CD4-positive, alpha-beta T cell (primary cell): ENCODE data around the gene ADAMTS17. TPM values are rescaled to one million over a fixed set of nuclear protein-coding genes. Genes with fewer than 3 reads are reported as not detected.

Experiments
- ATAC-seq: fragments of 200-7000 bp; cut with Tn5 transposase; one replicate; pipeline ENCODE4 v1.10.0; 2022; ENCODE audit warnings: mild to moderate bottlenecking; ENCODE audit not compliant: poor library complexity
- CTCF ChIA-PET: fragments of 350-600 bp; sonication (Branson Sonifier 250); formaldehyde crosslinking; loops from one replicate; lab custom pipeline; 2021; ENCODE audit warnings: antibody characterized with exemption, inconsistent platforms; lab: Charles Lee
- POLR2A ChIA-PET: fragments of 350-600 bp; sonication (Branson Sonifier 250); formaldehyde crosslinking; loops from one replicate; lab custom pipeline; 2021; ENCODE audit warnings: antibody characterized with exemption, inconsistent platforms; lab: Charles Lee
- DNase-seq, 14 experiments: peaks; one replicate each; pipeline ENCODE4 v3.0.0-alpha.2; 2013 to 2020; ENCODE audit warnings: mixed read lengths in 2 of 14
- H3K27ac ChIP-seq, 2 donors: one replicate each; pipeline versions ENCODE4 v1.5.1 to v1.7.0; 2013; ENCODE audit warnings: low read length in 2 of 2, low read depth in 1 of 2, mild to moderate bottlenecking in 1 of 2
- H3K27me3 ChIP-seq, 2 experiments: 1 replicate in 1 of 2; 2 replicates in 1 of 2; pipeline versions ENCODE4 v1.6.1 to v1.7.0; 2013; ENCODE audit warnings: low read length in 2 of 2, control low read depth in 1 of 2, mild to moderate bottlenecking in 1 of 2, moderate library complexity in 1 of 2; ENCODE audit not compliant: insufficient read depth in 2 of 2, control insufficient read depth in 1 of 2
- H3K36me3 ChIP-seq: one replicate; pipeline ENCODE4 v1.6.1; 2013; ENCODE audit warnings: low read length, control low read depth; ENCODE audit not compliant: insufficient read depth
- H3K4me1 ChIP-seq: one replicate; pipeline ENCODE4 v1.6.1; 2013; ENCODE audit warnings: low read length, control low read depth; ENCODE audit not compliant: insufficient read depth
- H3K4me3 ChIP-seq: one replicate; pipeline ENCODE4 v1.5.1; 2013; ENCODE audit warnings: mild to moderate bottlenecking, low read length, moderate library complexity
- H3K9me3 ChIP-seq, 2 experiments: 1 replicate in 1 of 2; 2 replicates in 1 of 2; pipeline versions ENCODE4 v1.6.1 to v1.7.0; 2013; ENCODE audit warnings: low read length in 2 of 2, mild to moderate bottlenecking in 2 of 2, control low read depth in 1 of 2, moderate library complexity in 1 of 2; ENCODE audit not compliant: control insufficient read depth in 1 of 2, insufficient read depth in 1 of 2
- H3K27ac Mint-ChIP-seq: one replicate; pipeline ENCODE4 v1.8.0; 2020; ENCODE audit warnings: mixed read lengths
- H3K27me3 Mint-ChIP-seq: one replicate; pipeline ENCODE4 v1.8.0; 2021; ENCODE audit warnings: mixed read lengths
- H3K36me3 Mint-ChIP-seq: one replicate; pipeline ENCODE4 v1.8.0; 2021; ENCODE audit warnings: low read depth, mixed read lengths
- H3K4me1 Mint-ChIP-seq: one replicate; pipeline ENCODE4 v1.8.0; 2021; ENCODE audit warnings: low read depth, mixed read lengths
- H3K4me3 Mint-ChIP-seq: one replicate; pipeline ENCODE4 v1.8.0; 2020; ENCODE audit warnings: mild to moderate bottlenecking, mixed read lengths
- H3K9me3 Mint-ChIP-seq: one replicate; pipeline ENCODE4 v1.8.0; 2020; ENCODE audit warnings: mixed read lengths
- intact Hi-C, 2 experiments: fragments of 100-400 bp; cut with DNase I in 1 of 2; cut with micrococcal nuclease in 1 of 2; formaldehyde crosslinking; loops; one replicate each; pipeline versions ENCODE4 v1.15.1 to v1.9.0; 2023 to 2025; cut with DNase I, micrococcal nuclease
- total RNA-seq, 174 experiments: library from RNA in 2 of 174; stranded (reverse) in 2 of 174; gene quantifications; one replicate each; pipeline ENCODE4 v1.2.3 and lab custom pipeline; 2021 to 2026
- TF ChIP-seq, protein P1 (sequence below): fragments of 200-600 bp; IDR thresholded peaks from one replicate; pipeline ENCODE4 v1.8.0; 2022; ENCODE audit warnings: antibody characterized with exemption, mild to moderate bottlenecking

Gene ADAMTS17
- total RNA-seq, 2 experiments from 2014 or later, result 9.9 to 13.2 TPM

DNA sequence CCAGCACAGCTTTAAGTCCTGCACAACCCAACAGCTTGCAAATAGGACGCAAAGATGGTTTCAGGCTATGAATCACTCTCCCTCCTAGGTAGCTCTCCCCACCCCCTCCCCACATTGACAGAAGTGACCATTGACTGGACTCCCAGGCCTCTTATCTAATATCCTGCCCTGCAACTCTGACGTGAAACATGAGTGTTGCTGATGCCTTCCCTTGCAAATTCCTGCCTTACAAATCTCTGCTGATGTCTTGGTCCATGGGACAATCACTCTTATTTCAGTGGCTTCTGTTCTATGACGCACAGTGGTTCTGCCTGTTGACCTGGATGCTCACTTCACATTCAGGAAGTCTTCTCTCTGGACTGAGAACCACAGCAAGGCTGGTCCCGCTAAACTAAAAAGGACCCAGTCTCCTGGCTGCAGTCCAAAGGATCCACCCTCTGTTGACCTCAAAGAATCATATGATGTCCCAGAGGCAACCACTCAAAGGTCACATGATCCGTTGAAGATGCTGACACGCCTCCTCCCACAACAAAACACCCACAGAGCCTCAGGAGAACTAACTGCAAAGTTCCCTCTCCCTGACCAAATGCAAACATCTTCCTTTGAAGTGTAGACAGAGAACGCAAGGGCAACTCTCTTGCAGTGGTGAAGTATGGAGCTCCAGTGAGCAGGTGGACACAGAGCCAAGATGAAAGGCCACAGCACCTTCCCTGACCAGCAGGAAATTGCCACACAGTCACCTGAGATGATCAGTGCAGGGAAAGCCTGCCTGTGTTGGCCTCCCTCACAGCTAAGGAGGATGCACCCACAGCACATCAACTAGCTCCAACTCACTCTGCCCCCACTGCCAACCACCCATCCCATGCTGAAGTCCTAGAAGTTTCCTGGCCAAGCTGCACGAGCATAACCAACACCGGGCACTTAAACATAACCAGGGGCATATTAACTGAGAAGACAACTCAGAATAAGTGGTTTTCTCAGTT is 112.3 kb downstream of the ADAMTS17 start:
- Mint-ChIP-seq H3K9me3 (no peaks in the 10 kb centered on the region), H3K27me3 (no peaks in the 10 kb centered on the region), H3K36me3 (no peaks in the 10 kb centered on the region), H3K4me3 (peak overlapping the region; percentile 4), H3K27ac (peak overlapping the region; percentile 2), H3K4me1 (peaks cover 24% of the 10 kb centered on the region)
- ChIA-PET CTCF (no interaction called here), POLR2A (interaction anchor here (0.7 to 1.1 kb wide), 3 partner anchors 101 to 109 kb away, joined by 3 read pairs; no protein-coding TSS in a partner anchor)
- H3K9me3 ChIP-seq, result no peaks in the 10 kb centered on the region
- H3K27ac ChIP-seq, result no peak overlapping the region
- H3K4me3 ChIP-seq, result no peak overlapping the region
- peak; percentile 72 for ATAC-seq
- TF ChIP-seq, protein P1, sequence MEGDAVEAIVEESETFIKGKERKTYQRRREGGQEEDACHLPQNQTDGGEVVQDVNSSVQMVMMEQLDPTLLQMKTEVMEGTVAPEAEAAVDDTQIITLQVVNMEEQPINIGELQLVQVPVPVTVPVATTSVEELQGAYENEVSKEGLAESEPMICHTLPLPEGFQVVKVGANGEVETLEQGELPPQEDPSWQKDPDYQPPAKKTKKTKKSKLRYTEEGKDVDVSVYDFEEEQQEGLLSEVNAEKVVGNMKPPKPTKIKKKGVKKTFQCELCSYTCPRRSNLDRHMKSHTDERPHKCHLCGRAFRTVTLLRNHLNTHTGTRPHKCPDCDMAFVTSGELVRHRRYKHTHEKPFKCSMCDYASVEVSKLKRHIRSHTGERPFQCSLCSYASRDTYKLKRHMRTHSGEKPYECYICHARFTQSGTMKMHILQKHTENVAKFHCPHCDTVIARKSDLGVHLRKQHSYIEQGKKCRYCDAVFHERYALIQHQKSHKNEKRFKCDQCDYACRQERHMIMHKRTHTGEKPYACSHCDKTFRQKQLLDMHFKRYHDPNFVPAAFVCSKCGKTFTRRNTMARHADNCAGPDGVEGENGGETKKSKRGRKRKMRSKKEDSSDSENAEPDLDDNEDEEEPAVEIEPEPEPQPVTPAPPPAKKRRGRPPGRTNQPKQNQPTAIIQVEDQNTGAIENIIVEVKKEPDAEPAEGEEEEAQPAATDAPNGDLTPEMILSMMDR, result no peak
- peak in 5 of 14 experiments; percentile 5 to 67 (median 10) for DNase-seq
- no peaks in the 10 kb centered on the region for H3K27me3 ChIP-seq
- no peaks in the 10 kb centered on the region for H3K36me3 ChIP-seq
- intact Hi-C loops, result loop anchor here in 1 of 2 experiments (5.0 kb wide), 1 partner anchor 98 kb away; no protein-coding TSS in a partner anchor
- H3K4me1 ChIP-seq, result peaks cover 12% of the 10 kb centered on the region

DNA sequence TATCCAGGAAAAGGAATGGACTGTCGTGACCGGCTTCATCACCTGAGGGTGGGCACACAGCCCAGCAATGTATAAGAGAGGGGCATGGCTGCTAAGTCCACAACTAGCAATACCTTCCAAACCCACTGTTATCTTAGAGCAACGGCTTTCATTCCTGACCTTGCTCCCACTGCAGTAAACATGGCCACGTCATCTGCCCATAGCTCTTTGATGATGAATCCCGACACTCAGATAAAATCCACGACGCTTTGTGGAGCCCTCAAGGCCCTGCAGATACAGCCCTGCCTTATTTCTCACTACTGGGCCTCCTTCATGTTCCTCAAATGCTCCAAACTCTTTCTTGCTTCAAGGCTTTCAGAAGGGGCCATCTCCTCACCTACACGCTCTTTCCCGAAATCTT is 114.0 kb downstream of the ADAMTS17 start:
- CTCF ChIA-PET, result no interaction called here
- Histone ChIP-seq H3K27ac (no peak overlapping the region), H3K27me3 (no peaks in the 10 kb centered on the region), H3K9me3 (no peaks in the 10 kb centered on the region), H3K36me3 (no peaks in the 10 kb centered on the region), H3K4me3 (no peak overlapping the region), H3K4me1 (peaks cover 12% of the 10 kb centered on the region)
- Mint-ChIP-seq H3K27ac (no peak overlapping the region), H3K36me3 (no peaks in the 10 kb centered on the region), H3K4me3 (no peak overlapping the region), H3K4me1 (peaks cover 32% of the 10 kb centered on the region), H3K27me3 (no peaks in the 10 kb centered on the region), H3K9me3 (no peaks in the 10 kb centered on the region)
- TF ChIP-seq, protein P1, result no peak
- POLR2A ChIA-PET, result no interaction called here
- intact Hi-C loops, result no loop called here
- ATAC-seq, result no peak
- DNase-seq, result no peak

DNA sequence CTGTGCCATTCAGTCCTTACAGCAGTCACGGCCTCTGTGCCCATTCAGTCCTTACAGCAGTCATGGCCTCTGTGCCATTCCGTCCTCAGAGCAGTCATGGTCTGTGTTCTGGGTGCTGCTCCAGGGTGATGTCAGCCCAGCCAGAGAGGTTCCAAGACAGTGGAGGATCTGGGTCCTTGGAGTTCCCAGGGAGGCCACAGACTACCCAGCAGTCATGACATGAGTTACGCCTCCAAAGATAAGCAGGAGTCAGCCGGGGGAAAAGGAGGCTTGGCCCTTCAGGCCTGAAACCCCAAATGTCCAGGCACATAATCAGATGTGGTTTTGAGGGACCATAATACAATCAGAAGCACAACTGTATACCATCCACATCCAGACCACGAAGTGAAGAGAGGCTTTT is 115.7 kb downstream of the ADAMTS17 start:
- intact Hi-C loops, result no loop called here
- DNase-seq (no peak), ATAC-seq (no peak)
- Histone ChIP-seq H3K4me3 (no peak overlapping the region), H3K27me3 (no peaks in the 10 kb centered on the region), H3K27ac (no peak overlapping the region), H3K4me1 (peaks cover 12% of the 10 kb centered on the region), H3K36me3 (no peaks in the 10 kb centered on the region), H3K9me3 (no peaks in the 10 kb centered on the region)
- Mint-ChIP-seq H3K4me3 (no peak overlapping the region), H3K36me3 (no peaks in the 10 kb centered on the region), H3K27ac (no peak overlapping the region), H3K27me3 (no peaks in the 10 kb centered on the region), H3K4me1 (peaks cover 32% of the 10 kb centered on the region), H3K9me3 (no peaks in the 10 kb centered on the region)
- POLR2A ChIA-PET, result no interaction called here
- CTCF ChIA-PET, result no interaction called here
- TF ChIP-seq, protein P1, result no peak
